DMS 273 (cell line): ENCODE measurements around the gene RPS6KC1.
"Not testable (repeated sequence)": the region's sequence is repeated elsewhere in the genome, so short reads cannot be mapped to it uniquely, and the experiment has no call there.

Experiments used
- DNase-seq: peaks from one replicate; lab custom pipeline; 2025; ENCODE audit not compliant: unreplicated experiment; lab: John Stamatoyannopoulos, UW

Gene RPS6KC1

DNA sequence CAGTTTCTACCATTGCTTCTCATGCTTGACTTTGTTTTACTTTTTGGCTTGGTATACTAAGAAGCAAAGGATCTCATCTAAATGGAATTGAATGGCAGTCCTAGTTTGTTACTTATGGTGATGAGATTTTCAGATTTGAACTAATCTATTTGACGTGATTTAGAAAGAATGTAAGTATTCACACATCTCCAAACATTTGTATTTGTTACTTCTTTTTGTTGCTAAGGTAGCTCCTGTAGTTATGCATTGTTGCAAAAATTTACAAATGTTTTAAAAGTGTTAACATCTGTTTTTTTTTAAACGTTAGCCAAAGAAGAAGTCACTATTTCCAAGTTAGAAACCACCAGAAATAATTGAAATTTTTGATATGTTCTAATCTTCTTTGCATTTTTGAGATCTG, 222.5 kb downstream of the RPS6KC1 start:
- no peak for DNase-seq

DNA sequence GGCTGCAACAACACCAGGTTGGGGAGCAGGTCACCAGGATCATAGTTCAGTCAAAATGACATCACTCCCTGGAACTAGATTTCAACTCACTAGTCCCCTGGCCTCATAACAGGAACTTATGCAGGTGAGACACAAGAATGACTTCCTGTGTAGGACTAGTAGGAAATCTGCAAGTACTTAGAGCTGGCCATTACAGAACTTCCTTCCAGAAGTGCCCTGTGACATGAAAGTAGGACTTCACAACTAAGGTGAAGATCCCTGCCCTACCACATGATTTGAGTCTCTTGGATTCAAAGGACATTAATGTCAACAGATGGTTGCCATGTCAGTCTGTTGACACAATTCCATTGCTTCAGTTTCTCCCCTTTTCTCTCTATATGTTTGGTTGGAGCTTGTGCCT, 223.1 kb downstream of the RPS6KC1 start:
- peak; percentile 9 for DNase-seq

DNA sequence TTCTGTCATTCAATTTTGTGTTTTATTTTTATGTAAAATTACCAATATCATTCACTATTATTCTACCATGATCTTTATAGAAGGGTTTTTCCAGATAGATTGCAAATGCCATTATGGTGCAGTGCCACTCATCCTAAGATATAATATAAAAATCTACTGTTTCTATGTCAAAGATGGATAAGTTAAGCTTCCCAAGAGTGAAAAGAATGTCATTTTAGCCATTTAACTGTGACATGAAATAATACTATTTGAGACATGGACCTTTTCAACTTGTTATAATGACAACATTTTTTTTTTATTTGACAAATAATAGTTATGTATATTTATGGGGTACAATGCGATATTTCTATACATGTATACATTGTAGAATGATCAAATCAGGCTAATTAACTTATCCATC, 224.3 kb downstream of the RPS6KC1 start:
- no peak for DNase-seq

DNA sequence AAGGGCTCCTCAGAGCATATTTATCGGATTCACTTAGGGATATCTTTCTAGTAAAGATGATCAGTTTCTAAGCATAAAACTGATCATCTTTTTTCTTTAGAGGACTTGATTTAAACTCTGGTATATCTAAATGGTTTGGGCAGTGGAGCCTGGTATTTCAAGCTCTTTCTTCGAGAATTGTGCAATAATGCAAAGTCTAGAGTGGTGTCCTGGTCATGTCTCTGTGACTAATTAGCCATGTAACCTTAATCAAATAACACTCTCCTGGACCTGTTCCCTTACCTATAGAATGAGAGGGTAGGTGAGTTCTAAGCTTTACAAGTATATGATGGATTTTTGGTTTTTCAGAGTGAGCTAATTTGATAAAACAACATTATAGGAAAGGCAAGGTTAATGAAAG, 225.2 kb downstream of the RPS6KC1 start:
- DNase-seq: no peak

DNA sequence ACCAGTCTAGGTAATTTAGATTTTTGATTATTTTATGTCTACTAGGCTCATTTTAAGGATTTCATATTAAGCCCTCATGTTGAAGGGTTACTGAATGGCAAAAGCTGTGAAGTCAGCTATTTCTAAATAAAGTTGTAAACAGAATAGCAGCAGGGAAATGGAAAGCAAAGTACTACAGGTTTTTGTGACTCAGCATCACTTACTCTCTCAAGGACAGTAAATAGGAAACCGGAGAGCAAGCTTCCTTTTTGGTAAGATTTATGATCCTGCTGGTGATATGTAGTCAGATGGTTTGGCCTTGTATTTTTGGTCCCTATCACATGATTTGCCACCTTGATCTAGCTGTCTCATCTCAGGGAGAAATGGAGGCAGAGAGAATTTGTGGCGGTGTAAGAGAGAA, 226.0 kb downstream of the RPS6KC1 start:
- no peak for DNase-seq

DNA sequence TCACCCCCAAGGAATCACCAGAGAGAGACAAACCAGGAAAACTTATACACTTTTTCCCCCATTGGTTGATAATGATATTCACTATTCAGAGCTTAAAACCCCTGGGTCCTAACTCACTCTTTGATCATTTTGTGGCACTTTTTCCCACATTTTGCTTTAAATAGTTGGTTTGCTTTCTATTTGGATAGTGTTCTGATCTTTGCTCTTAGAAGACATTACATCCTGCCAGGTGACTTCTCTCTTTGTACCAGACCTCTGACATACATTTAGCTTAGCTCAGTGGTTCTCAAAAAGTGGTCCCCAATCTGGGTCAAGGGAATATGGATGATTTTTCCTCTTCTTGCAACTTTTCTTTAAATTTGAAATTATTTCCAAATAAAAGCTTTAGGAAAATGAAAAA, 228.4 kb downstream of the RPS6KC1 start:
- no peak for DNase-seq

DNA sequence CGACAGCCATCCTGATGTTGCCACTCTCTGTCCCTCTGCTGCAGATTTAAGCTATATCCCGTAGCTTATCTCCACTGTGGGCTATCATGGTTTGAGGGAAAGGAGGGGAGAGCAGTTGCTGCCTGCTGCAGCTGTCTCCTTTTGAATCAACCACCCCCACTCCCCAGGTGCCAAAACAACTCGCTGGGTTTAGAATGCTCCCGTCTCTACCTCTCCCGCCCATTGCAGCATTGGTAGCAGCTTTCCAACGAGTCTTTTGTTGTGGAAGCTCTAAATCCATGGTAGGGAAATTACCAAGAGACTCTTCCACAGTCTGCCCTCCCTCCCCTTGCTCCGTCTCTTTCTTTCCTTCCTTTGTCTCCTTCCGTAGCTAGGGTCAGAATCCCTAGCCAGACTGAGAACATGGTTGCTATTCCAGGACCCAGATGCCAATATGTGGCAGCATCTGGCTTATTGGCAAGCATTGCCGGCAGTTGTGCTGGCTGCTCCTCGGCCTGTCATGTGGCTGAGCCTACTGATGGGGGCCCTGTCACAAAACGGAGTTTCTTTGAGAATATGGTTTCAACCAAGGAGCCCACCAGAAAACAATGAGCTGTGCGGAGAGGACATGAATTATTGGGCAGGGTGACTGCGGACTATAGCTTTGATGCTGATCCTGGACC, 230.7 kb downstream of the RPS6KC1 start:
- peak; percentile 90 for DNase-seq

DNA sequence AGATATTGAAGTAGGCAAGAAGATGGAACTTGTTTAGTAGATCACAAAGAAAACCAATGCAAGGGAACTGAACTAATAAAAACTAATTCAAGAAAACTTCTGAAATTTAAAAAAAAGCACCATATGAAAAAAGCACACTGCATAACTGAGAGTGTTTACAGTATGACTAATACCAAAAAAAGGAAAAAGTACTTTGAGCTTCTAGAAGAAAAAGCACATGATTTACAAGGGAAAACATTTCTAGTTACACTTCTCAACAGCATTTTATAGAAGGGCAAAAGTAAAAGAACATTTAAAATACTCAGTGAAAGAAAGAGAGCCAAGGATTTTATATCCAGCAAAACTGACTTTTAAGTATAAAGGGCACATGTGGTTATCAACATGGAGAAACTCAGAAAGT, 233.6 kb downstream of the RPS6KC1 start:
- DNase-seq: no peak

DNA sequence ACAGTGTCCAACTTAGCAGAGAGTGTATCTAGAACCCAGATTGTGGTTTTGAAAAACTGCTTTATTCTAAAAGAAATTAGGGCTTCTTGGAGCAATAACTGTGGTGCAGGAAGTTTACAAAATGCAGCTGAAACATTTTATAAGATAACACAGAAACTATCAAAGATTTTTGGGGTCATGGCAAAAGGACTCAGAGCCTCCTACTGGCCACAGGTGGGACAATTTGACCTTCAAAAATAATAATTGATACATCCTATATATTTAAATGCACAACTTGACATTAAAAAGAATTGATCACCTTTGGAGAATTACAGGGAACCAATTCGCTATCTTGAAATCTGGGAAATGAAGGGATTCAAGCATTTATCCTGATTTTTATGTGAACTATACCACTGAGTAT, 235.2 kb downstream of the RPS6KC1 start:
- peak; percentile 8 for DNase-seq

DNA sequence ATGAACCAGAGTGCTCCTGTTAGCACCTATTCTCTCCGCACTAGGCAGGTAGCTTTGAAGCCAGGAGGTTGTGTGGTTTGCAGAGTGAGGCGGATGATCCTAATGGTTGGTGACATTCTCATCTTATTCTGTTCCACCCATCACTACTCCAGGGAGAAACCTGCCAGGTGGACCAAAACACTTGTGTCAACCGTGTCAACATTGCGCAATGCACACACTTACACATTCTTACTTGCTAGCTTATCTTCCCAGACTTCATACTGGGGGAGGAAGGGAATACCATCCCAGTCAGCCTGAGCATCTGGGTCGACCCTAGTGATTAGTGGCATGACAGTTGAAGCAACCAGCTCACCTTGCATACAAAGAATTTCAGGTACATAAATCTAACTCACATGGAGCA, 236.9 kb downstream of the RPS6KC1 start:
- DNase-seq: no peak

DNA sequence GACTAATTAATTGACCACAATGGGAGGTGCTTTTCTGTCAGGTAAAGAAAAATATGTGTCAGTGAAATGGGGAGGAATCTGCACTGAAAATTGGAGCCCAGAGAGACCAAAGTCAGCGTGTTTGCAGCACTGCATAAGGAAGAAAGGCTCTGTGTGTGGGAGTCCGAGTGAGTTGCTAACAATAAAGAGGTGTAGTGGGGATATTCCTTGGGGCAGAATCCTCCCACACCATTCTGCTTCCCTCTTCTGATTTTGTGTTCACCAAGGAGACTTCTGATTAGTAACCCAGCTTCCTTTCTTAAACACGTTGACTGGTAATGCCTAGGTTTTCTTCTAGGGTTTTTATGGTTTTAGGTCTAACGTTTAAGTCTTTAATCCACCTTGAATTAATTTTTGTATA, 240.5 kb downstream of the RPS6KC1 start:
- DNase-seq: no peak

DNA sequence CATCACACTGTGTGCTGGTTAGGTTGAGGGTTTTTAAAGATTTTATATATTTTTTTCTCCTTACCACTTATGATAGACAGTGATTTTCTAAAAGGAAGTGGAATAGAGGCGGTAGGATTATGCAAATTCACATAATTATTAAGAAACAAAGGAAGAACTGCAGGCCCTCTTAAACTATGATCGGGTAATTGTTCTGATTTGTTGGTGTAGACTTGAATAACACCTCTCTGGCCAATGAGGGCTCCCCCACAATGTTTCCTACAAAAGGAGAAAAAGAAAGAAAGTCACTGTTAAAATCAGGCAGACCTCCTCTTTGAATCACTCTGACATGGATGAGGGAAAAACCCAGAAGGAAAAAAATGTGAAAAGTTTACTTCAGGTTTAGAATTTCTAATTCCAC, 241.6 kb downstream of the RPS6KC1 start:
- DNase-seq: no peak

DNA sequence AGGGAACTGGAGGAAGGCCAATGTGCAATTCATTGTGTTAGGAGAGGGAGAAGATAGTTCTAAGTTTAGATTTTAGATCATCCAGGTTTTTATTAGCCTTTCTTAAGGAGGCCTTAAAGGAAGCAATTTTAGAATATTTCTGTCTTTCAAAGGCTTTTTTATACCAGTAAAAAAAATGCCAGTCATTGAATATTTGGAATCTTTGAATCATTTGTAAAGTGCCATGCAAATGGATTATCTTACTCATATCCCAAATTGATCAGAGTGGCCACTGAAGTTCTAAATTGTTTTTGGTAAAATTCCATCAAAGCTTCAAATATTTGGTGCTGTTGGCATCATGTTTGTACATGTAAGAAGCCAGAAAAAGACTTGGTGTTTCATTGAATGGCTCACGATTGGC, 244.8 kb downstream of the RPS6KC1 start:
- DNase-seq: no peak

DNA sequence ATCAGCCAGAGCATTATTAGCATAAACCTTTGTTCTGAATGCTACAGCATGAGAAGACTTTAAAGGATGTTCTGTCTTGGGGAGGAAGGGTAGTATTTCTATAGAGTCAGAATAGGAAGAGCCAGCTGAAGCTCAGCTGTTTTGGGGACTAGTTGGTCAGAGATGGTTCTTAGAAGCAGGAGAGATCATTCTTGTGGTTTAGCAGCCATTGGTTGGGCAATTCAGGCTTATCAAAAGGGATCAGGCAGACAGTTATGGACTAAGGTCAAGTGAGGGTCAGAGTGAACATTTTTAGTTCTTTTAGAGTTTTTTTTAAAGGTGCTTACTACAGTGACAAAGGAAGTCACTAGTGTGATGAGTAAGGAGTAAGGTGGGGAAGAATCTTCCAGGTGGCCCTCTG, 245.5 kb downstream of the RPS6KC1 start:
- no peak for DNase-seq

DNA sequence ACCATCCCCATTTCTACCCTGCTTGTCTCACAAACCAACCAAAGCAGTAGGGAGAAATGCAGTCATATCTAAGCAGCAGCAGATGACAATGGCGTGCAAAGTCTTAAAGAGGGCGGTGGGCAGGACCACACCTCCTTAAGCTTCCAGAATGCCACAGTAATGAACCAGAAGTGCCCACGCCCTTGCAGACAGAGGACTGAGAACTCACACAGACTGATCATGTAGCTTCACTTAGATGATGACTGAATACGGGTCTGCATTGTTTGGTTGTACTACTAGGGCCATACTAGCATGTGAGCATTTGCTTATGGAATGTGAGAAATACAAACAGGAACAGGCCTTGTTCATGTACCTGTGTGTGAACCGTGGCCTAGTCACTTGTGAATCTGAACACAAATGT, 246.0 kb downstream of the RPS6KC1 start:
- DNase-seq: no peak

DNA sequence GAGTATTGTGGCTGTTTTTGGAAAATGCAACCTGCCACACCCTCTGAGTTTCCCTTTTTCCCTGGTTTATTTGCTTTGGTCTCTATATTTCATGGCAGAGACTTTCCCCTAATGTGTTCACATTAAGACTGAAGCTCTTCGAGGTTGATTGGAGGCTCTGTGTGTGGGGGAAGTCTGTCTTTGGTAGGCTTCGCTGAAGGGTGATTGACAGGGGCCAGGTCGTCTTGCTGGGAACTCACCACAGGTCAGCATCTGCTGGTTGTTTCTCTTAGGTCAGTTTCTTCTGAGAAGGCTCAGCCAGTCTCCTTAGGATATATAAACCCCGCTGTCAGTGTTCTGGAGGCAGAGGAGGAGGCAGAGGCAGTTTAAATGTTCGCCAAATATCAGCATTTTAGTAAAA, 249.4 kb downstream of the RPS6KC1 start:
- no peak for DNase-seq

DNA sequence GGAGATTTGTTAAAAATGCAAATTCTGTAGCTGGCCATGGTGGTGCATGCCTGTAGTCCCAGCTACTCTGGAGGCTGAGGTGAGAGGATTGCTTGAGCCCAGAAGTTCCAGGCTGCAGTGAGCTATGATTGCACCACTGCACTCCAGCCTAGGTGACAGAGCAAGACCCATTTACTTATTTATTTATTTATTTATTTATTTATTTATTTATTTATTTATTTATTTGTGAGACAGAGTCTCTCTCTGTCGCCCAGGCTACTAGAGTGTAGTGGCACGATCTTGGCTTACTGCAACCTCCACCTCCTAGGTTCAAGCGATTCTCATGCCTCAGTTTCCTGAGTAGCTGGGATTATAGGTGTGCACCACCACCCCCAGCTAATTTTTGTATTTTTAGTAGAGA, 250.5 kb downstream of the RPS6KC1 start:
- DNase-seq: not testable (repeated sequence)

DNA sequence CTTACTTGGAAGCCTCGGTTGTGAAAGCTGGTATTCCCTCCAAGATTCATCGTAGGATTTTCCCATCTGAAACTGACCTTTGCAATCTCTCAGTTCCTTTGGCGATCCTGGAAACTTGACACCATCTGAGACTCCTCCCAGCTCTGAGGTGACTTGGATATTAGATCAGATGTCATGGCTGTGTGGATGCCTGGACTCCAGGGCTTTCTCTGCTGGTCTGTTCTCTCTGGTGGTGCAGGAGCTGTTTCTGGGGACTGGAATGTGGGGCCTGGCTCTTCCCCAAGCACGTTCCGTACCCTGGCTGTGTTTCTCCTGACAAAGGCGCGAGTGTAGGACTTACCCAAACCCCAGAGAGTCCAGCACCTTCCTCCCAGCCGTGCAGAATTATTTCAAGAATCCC, 252.2 kb downstream of the RPS6KC1 start:
- no peak for DNase-seq

DNA sequence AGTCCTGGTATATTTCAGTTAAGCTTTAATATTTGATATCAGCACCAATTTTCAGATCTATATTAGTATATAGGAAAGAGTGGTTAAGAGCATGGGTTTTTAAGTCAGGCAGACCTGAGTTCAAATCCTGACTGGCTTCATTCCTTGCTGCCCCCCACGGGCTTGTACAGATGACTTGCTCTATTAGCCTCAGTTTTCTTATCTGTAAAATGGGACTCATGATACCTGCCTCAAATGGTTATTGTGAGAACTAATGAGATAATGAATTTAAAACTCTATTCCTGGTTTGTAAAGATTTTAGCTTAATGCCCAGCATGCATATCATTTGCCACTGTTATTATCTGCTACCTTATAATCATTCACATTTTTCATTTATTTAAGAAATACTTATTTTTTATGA, 264.5 kb downstream of the RPS6KC1 start:
- DNase-seq: no peak

DNA sequence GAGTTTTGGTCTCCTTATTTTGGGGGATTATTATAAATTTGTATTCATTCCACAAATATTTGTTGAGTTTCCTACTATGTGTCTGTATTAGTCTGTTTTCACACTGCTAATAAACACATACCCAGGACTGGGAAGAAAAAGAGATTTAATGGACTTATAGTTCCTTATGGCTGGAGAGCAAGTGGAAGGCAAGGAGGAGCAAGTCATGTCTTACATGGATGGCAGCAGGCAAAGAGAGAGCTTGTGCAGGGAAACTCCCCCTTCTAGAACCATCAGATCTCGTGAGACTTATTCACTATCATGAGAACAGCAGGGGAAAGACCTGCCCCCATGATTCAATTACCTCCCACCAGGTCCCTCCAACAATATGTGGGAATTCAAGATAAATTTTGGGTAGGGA, 267.4 kb downstream of the RPS6KC1 start:
- not testable (repeated sequence) for DNase-seq

DNA sequence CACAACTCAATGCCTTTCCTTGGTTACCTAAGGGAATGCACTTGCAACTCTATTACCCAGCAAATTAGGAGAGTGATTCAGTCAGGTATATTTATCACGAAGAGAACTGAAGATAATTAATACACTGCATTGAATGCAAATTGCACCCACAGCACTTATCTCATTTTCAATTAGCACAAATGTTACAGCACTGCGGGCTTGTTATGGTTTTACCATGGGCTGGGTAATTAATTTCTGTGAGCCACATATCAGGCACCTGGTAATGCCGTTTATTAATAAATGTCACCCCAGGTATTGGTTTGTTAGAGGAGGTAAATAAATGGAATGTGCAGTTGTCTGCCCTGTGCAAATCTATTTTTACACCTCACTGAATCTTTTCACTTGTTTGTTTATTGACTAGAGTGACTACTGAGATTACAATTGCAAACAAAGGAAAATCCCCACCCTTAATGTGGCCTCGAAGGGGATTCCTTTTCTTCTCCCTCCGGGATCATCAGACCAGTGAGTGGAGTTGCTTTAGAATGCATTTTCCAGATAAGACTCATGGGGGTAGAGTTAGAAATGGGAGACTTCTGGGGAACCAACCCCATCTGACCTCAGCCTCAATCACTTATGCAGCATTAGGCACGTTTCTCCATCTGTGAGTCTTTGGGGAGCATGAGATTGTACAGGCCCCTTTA, 269.3 kb downstream of the RPS6KC1 start:
- no peak for DNase-seq
